Muscle layer of duodenum (tissue), 2 donors: Measurements from ENCODE around the gene CALR3.

Source experiments
- H3K27ac ChIP-seq: one replicate; pipeline ENCODE4 v1.7.0; 2013; ENCODE audit warnings: mild to moderate bottlenecking, low read length
- H3K27me3 ChIP-seq: one replicate; pipeline ENCODE4 v1.7.0; 2013; ENCODE audit warnings: low read depth, mild to moderate bottlenecking, control low read depth, low read length
- H3K36me3 ChIP-seq, 2 donors: one replicate each; pipeline ENCODE4 v1.7.0; 2013; ENCODE audit warnings: low read length in 2 of 2, control low read depth in 1 of 2, mild to moderate bottlenecking in 1 of 2; ENCODE audit not compliant: insufficient read depth in 2 of 2, control insufficient read depth in 1 of 2
- H3K4me1 ChIP-seq, 2 donors: one replicate each; pipeline ENCODE4 v1.7.0; 2013; ENCODE audit warnings: low read length in 2 of 2, mild to moderate bottlenecking in 2 of 2, control low read depth in 1 of 2, moderate library complexity in 1 of 2; ENCODE audit not compliant: insufficient read depth in 2 of 2, control insufficient read depth in 1 of 2
- H3K4me3 ChIP-seq, 2 donors: one replicate each; pipeline ENCODE4 v1.7.0; 2013; ENCODE audit warnings: low read length in 2 of 2, low read depth in 1 of 2, mild to moderate bottlenecking in 1 of 2
- H3K9me3 ChIP-seq, 2 donors: one replicate each; pipeline ENCODE4 v1.7.0; 2013; ENCODE audit warnings: low read length in 2 of 2, control low read depth in 1 of 2, mild to moderate bottlenecking in 1 of 2; ENCODE audit not compliant: control insufficient read depth in 1 of 2
- donor health status: healthy.

The CALR3 gene

GRCh38 chr19:16532440-16533234, 36.7 kb upstream of the CALR3 start:
- H3K9me3 ChIP-seq, result no peaks in the 10 kb centered on the region
- H3K4me3 ChIP-seq, result no peak overlapping the region
- H3K27me3 ChIP-seq, result no peaks in the 10 kb centered on the region
- peaks cover 0 to 5% of the 10 kb centered on the region in 2 donors for H3K4me1 ChIP-seq
- H3K36me3 ChIP-seq, result peaks cover 39 to 95% of the 10 kb centered on the region in 2 donors
- H3K27ac ChIP-seq, result no peak overlapping the region

- H3K27ac ChIP-seq, result no peak overlapping the region
- H3K4me3 ChIP-seq, result no peak overlapping the region
- H3K36me3 ChIP-seq, result peaks cover 41 to 97% of the 10 kb centered on the region in 2 donors
- H3K9me3 ChIP-seq, result no peaks in the 10 kb centered on the region
- no peaks in the 10 kb centered on the region for H3K4me1 ChIP-seq
- no peaks in the 10 kb centered on the region for H3K27me3 ChIP-seq
These were observed 35.4 kb upstream of the CALR3 start for GRCh38 chr19:16531380-16531669.

GRCh38 chr19:16530540-16531379, 34.8 kb upstream of the CALR3 start:
- no peak overlapping the region for H3K4me3 ChIP-seq

GRCh38 chr19:16529466-16530144, 33.6 kb upstream of the CALR3 start:
- no peaks in the 10 kb centered on the region for H3K9me3 ChIP-seq

More at GRCh38 chr19:16530540-16531379, 34.8 kb upstream of the CALR3 start:
- H3K27me3 ChIP-seq, result no peaks in the 10 kb centered on the region
- H3K4me1 ChIP-seq, result no peaks in the 10 kb centered on the region
- H3K27ac ChIP-seq, result no peak overlapping the region
- H3K9me3 ChIP-seq, result no peaks in the 10 kb centered on the region
- H3K36me3 ChIP-seq, result peaks cover 44 to 98% of the 10 kb centered on the region in 2 donors

GRCh38 chr19:16527971-16528521, 32.1 kb upstream of the CALR3 start:
- Histone ChIP-seq H3K27ac (no peak overlapping the region), H3K9me3 (no peaks in the 10 kb centered on the region), H3K27me3 (no peaks in the 10 kb centered on the region), H3K4me1 (no peaks in the 10 kb centered on the region), H3K4me3 (no peak overlapping the region), H3K36me3 (peaks cover 43 to 93% of the 10 kb centered on the region in 2 donors)

More at GRCh38 chr19:16529466-16530144, 33.6 kb upstream of the CALR3 start:
- H3K4me3 ChIP-seq, result no peak overlapping the region
- H3K36me3 ChIP-seq, result peaks cover 44 to 98% of the 10 kb centered on the region in 2 donors
- no peaks in the 10 kb centered on the region for H3K27me3 ChIP-seq
- H3K4me1 ChIP-seq, result no peaks in the 10 kb centered on the region
- no peak overlapping the region for H3K27ac ChIP-seq

- peaks cover 49 to 93% of the 10 kb centered on the region in 2 donors for H3K36me3 ChIP-seq
- no peak overlapping the region for H3K27ac ChIP-seq
- no peaks in the 10 kb centered on the region for H3K9me3 ChIP-seq
- H3K4me3 ChIP-seq, result no peak overlapping the region
- no peaks in the 10 kb centered on the region for H3K4me1 ChIP-seq
- H3K27me3 ChIP-seq, result no peaks in the 10 kb centered on the region
These were observed 31.5 kb upstream of the CALR3 start for GRCh38 chr19:16527334-16527935.

- Histone ChIP-seq H3K27me3 (no peaks in the 10 kb centered on the region), H3K4me1 (no peaks in the 10 kb centered on the region), H3K4me3 (no peak overlapping the region), H3K27ac (no peak overlapping the region), H3K9me3 (no peaks in the 10 kb centered on the region), H3K36me3 (peaks cover 48 to 92% of the 10 kb centered on the region in 2 donors)
These were observed 29.9 kb upstream of the CALR3 start for GRCh38 chr19:16525751-16526481.

GRCh38 chr19:16524991-16525734, 29.2 kb upstream of the CALR3 start:
- H3K36me3 ChIP-seq, result peaks cover 48 to 92% of the 10 kb centered on the region in 2 donors
- no peak overlapping the region for H3K27ac ChIP-seq
- no peaks in the 10 kb centered on the region for H3K9me3 ChIP-seq
- no peaks in the 10 kb centered on the region for H3K4me1 ChIP-seq
- H3K27me3 ChIP-seq, result no peaks in the 10 kb centered on the region
- no peak overlapping the region for H3K4me3 ChIP-seq

GRCh38 chr19:16522559-16523377, 26.8 kb upstream of the CALR3 start:
- H3K36me3 ChIP-seq, result peaks cover 49 to 93% of the 10 kb centered on the region in 2 donors
- H3K27ac ChIP-seq, result no peak overlapping the region
- H3K27me3 ChIP-seq, result no peaks in the 10 kb centered on the region
- H3K9me3 ChIP-seq, result no peaks in the 10 kb centered on the region
- H3K4me3 ChIP-seq, result no peak overlapping the region
- H3K4me1 ChIP-seq, result no peaks in the 10 kb centered on the region
